ENCODE results near the gene TNFSF18. TPM values are rescaled to one million over a fixed set of nuclear protein-coding genes. Genes with fewer than 3 reads are reported as not detected.

Gene TNFSF18
- total and polyA plus RNA-seq, 3 donors from 2014 or later: 0.16 to 0.43 (median 0.16) TPM

DNA sequence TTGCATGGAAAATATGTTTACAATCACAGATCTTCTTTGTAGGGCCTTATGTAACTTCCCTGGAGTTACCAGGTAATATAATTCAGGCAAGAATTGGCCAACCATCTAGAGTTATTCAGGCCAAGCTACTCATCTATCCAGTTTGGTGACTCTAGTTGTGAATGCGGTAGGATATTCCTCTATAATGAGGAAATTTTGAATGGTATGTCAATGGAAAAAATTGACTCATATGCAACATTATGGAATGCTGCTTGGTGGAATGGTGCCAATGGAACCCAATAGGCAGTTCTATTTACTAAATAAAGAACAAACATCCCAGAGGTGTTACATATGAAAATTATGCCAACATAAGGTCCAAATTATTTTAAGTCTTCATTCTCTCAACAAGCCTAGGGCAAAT, 5.6 kb upstream of the TNFSF18 start:
- H3K27me3 ChIP-seq: no peaks in the 10 kb centered on the region
- TF ChIP-seq, protein P1, sequence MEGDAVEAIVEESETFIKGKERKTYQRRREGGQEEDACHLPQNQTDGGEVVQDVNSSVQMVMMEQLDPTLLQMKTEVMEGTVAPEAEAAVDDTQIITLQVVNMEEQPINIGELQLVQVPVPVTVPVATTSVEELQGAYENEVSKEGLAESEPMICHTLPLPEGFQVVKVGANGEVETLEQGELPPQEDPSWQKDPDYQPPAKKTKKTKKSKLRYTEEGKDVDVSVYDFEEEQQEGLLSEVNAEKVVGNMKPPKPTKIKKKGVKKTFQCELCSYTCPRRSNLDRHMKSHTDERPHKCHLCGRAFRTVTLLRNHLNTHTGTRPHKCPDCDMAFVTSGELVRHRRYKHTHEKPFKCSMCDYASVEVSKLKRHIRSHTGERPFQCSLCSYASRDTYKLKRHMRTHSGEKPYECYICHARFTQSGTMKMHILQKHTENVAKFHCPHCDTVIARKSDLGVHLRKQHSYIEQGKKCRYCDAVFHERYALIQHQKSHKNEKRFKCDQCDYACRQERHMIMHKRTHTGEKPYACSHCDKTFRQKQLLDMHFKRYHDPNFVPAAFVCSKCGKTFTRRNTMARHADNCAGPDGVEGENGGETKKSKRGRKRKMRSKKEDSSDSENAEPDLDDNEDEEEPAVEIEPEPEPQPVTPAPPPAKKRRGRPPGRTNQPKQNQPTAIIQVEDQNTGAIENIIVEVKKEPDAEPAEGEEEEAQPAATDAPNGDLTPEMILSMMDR (IDR thresholded peaks at IDR 0.05): no peak
- TF ChIP-seq POLR2A (IDR thresholded peaks at IDR 0.05): no peak
- WGBS, 2 donors: 93 to 94% methylated on average over 1 of the region's 1 CpG
- H3K4me3 ChIP-seq: no peak overlapping the region
- no peaks in the 10 kb centered on the region for H3K36me3 ChIP-seq (ENCODE audit: low read depth, missing control alignments)
- H3K4me1 ChIP-seq: no peaks in the 10 kb centered on the region
- no peak overlapping the region for H3K27ac ChIP-seq
- intact Hi-C loops (cut with DNase I; ENCODE audit: low total_unique reads): no loop called here
- DNase-seq: no peak
- H3K9me3 ChIP-seq: no peaks in the 10 kb centered on the region

DNA sequence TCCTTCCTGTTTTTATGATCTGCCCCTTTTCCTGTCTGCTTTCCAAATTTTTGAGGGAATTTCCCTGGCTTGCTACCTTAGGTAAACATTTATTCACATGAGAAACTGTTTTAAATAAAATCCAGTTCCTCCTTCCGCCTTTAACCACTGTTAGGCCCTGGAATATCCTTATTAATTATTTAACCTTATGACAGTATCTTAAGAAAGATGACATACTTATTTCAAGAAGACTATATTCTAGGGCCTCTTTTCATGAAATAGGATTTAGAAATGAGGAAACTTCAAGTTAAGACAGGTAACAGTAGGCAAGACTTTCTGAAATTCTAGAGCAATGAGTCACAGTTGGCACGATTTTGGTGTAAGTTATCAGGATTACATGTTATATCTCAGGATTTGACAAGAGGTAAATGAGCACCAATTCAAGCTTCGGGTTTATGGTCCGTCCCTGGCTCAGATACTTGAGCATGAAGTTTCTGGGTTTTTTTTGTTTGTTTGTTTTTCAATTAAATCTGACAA, 2.0 kb upstream of the TNFSF18 start:
- Histone ChIP-seq H3K4me3 (no peak overlapping the region), H3K27ac (no peak overlapping the region), H3K4me1 (no peaks in the 10 kb centered on the region), H3K27me3 (no peaks in the 10 kb centered on the region), H3K36me3 (ENCODE audit: low read depth, missing control alignments) (no peaks in the 10 kb centered on the region), H3K9me3 (no peaks in the 10 kb centered on the region)
- intact Hi-C loops (cut with DNase I; ENCODE audit: low total_unique reads): no loop called here
- DNase-seq: no peak
- 65 to 70% methylated on average over 4 of the region's 4 CpGs for WGBS, 2 donors
- TF ChIP-seq, protein P1 (IDR thresholded peaks at IDR 0.05): no peak
- TF ChIP-seq POLR2A (IDR thresholded peaks at IDR 0.05): no peak

DNA sequence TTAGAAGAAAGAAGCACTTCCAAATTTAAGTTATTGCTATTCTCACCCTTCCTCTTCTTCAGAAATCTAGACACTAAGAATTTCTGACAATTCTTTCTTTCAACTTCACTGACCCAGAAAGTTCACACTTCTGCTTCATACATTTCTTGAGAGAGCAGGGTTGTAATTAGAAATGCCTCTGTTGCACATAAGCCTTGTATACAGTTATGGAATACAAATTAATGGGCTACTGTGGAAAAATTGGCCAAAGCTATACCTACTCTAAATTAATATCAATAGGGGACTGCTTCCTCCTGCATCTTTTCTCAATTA, 1.5 kb downstream of the TNFSF18 start:
- Histone ChIP-seq H3K9me3 (no peaks in the 10 kb centered on the region), H3K27me3 (no peaks in the 10 kb centered on the region), H3K36me3 (ENCODE audit: low read depth, missing control alignments) (no peaks in the 10 kb centered on the region), H3K27ac (no peak overlapping the region), H3K4me3 (no peak overlapping the region), H3K4me1 (no peaks in the 10 kb centered on the region)
- intact Hi-C loops (cut with DNase I; ENCODE audit: low total_unique reads): no loop called here
- TF ChIP-seq, protein P1 (IDR thresholded peaks at IDR 0.05): no peak
- TF ChIP-seq POLR2A (IDR thresholded peaks at IDR 0.05): no peak
- no peak for DNase-seq

- TF ChIP-seq, protein P1 (IDR thresholded peaks at IDR 0.05): no peak
- no peak for TF ChIP-seq POLR2A (IDR thresholded peaks at IDR 0.05)
- Histone ChIP-seq H3K27me3 (no peaks in the 10 kb centered on the region), H3K27ac (no peak overlapping the region), H3K4me1 (no peaks in the 10 kb centered on the region), H3K4me3 (no peak overlapping the region), H3K9me3 (no peaks in the 10 kb centered on the region), H3K36me3 (ENCODE audit: low read depth, missing control alignments) (no peaks in the 10 kb centered on the region)
- WGBS, 2 donors: 77 to 83% methylated on average over 1 of the region's 1 CpG
- DNase-seq: no peak
- intact Hi-C loops (cut with DNase I; ENCODE audit: low total_unique reads): no loop called here
Observed at GRCh38 chr1:173048621-173049321, 2.0 kb downstream of the TNFSF18 start.

GRCh38 chr1:173044656-173045055, 6.1 kb downstream of the TNFSF18 start:
- TF ChIP-seq POLR2A (IDR thresholded peaks at IDR 0.05): no peak
- TF ChIP-seq, protein P1 (IDR thresholded peaks at IDR 0.05): no peak
- intact Hi-C loops (cut with DNase I; ENCODE audit: low total_unique reads): no loop called here
- no peak overlapping the region for H3K27ac ChIP-seq
- WGBS, 2 donors: 88 to 97% methylated on average over 1 of the region's 1 CpG
- no peaks in the 10 kb centered on the region for H3K27me3 ChIP-seq
- no peaks in the 10 kb centered on the region for H3K36me3 ChIP-seq (ENCODE audit: low read depth, missing control alignments)
- no peak overlapping the region for H3K4me3 ChIP-seq
- H3K4me1 ChIP-seq: no peaks in the 10 kb centered on the region
- H3K9me3 ChIP-seq: no peaks in the 10 kb centered on the region
- no peak for DNase-seq

All from testis (tissue), 3 donors.